ENCODE data around the gene PPDPF.

Gene PPDPF

DNA sequence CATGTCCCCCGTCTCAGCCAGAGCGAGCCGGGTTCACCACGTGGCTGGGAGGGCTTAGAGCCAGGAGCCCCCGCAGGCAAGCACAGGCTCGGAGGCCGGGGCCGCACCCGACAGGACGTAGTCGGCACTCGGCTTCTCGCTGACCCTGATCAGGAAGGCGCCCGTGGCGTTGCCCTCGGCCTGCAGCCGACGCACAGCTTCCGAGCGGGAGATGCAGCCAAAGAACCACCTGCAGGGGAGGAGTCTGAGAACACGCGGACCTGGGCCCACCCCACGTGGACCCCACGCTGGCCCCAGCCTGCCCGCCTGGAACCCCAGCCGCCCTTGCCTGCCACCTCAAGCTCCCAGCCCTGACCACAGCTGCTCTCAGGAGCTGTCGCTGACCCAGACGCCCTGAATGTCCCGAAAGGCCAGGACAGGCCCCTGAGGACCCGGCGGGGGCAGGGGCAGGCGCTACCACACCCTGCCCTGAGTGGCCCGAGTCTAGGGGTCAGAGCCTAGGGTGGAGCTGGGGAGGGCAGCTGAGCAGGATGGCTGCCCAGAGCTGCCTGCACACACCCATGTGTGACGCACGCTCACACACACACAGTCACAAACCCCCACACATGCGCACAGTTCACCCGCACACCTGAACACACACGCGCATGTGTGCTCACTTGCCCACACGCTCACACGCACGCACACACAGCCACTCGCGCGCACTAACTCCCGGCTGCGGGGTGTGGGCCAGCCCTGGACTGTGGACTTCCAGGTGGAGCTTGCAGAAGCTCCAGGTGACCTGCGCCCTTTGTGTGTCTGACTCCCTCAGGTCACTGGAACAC, 14.5 kb downstream of the PPDPF start:
- in situ Hi-C loops (cut with HindIII; ENCODE audit: low sequenced_read_pairs) = loop anchor here (5.0 to 10.0 kb wide), 6 partner anchors 60 to 347 kb away; partner anchors contain the start of gene KCNQ2

GRCh38 chr20:63536241-63536977, 15.8 kb downstream of the PPDPF start:
- in situ Hi-C loops (cut with HindIII; ENCODE audit: low sequenced_read_pairs) = loop anchor here (5.0 to 10.0 kb wide), 6 partner anchors 58 to 346 kb away; partner anchors contain the start of gene KCNQ2

- in situ Hi-C loops (cut with HindIII; ENCODE audit: low sequenced_read_pairs) = loop anchor here (5.0 to 10.0 kb wide), 6 partner anchors 58 to 345 kb away; partner anchors contain the start of gene KCNQ2
Measured at GRCh38 chr20:63536997-63537524, 16.5 kb downstream of the PPDPF start, which contains the start of gene PTK6. PTK6 (minus strand) TSS chr20:63537376; CDS start chr20:63537314, 62 bp downstream.

DNA sequence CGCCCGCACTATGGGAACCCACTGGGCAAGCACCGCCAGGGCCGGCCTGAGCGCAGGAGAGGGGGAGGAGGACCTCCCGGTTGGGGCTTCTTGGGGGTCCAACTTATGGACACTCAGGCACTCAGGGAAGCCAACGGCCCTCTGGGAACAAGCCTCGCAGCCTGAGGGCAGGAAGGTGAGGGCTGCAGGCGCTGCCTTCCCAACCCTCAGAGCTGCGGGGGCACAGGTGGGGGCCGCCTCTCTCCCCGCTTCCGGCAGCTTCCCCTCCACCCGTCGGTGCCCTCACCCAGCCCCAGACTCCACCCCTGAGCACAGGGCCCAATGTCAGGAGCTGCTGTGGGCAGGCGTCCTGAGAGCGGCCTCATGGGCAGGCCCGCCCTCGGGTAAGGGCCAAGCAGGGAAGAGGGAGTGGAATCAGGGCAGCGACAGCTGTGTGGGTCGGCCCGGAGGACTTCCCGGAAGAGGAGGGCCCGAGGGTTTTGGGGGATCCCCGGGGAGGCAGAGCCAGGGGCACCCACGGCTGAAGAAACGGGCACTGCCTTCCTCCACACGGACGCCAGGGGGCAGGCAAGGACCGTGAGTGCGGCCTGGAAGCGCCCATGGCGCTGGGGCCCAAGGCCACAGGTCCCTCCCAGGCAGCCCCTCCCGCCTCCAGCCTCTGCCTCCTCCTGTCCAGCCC, 17.1 kb downstream of the PPDPF start:
- in situ Hi-C loops (cut with HindIII; ENCODE audit: low sequenced_read_pairs) = loop anchor here (5.0 to 10.0 kb wide), 6 partner anchors 57 to 345 kb away; partner anchors contain the start of gene KCNQ2

GRCh38 chr20:63538204-63539091, 17.9 kb downstream of the PPDPF start:
- in situ Hi-C loops (cut with HindIII; ENCODE audit: low sequenced_read_pairs) = loop anchor here (5.0 to 10.0 kb wide), 6 partner anchors 56 to 344 kb away; partner anchors contain the start of gene KCNQ2

DNA sequence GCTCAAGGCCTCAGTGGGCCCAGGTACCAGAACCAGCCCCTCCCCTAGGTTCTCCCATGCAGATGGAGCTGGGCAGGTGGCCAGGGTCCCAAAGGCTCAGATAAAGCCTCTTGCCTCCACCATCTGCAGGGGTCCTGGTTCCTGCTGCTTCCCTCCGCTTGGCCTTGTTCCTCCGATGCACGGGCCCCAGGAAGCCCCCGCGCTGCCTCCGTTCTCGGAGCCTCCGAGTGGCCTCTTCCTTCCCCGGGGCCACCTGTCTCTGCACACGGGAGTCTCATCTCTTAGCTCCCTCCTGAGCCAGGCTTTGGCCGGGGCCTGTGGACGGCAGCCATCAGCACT, 18.5 kb downstream of the PPDPF start:
- in situ Hi-C loops (cut with HindIII; ENCODE audit: low sequenced_read_pairs) = loop anchor here (5.0 to 10.0 kb wide), 6 partner anchors 56 to 343 kb away; partner anchors contain the start of gene KCNQ2

DNA sequence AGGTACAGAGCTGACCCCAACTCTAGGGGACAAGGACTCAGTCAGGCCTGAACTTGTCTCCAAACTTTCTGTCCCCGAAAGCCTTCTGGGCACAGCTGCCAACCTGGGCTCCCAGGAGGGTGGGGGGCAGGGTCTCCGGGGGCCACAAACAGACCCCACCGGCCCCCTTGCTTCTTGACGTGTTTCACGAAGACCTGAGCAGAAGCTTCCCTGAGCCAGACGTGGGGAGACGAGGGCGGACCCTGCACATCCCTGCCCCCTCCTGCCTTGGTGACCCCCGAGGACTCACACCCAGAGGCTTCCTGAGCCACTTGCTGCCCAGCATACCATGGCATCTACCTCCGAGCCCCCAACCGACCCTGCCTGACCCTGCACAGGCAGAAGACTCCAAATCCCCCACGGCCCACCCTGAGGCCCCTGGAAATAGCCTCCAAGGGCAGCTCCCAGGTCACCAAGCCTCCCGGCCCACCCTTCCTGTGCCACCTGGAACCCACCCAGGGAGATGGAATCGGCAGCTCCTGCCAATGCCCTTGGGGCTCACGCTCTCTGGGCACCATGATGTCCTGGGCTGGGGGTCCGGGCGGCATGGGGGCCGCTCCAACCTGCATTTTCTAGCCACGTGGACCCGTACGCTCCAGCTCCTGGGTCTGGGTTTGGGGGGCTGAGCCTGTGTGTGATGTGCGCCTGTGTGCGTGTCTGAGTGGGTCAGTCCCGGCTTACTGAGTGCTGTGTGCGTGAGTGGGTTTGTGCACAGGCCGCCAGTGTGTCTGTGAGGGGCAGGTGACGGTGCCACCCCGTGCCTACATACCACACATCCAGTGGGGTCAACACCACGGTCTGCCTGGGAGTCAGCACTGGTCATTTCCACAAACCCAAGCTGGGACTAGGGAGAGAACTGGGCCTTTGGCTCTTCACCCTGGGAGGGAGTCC, 19.1 kb downstream of the PPDPF start:
- in situ Hi-C loops (cut with HindIII; ENCODE audit: low sequenced_read_pairs) = loop anchor here (5.0 to 10.0 kb wide), 6 partner anchors 55 to 343 kb away; partner anchors contain the start of gene KCNQ2

GRCh38 chr20:63540417-63541186, 20.0 kb downstream of the PPDPF start:
- in situ Hi-C loops (cut with HindIII; ENCODE audit: low sequenced_read_pairs) = no loop called here

DNA sequence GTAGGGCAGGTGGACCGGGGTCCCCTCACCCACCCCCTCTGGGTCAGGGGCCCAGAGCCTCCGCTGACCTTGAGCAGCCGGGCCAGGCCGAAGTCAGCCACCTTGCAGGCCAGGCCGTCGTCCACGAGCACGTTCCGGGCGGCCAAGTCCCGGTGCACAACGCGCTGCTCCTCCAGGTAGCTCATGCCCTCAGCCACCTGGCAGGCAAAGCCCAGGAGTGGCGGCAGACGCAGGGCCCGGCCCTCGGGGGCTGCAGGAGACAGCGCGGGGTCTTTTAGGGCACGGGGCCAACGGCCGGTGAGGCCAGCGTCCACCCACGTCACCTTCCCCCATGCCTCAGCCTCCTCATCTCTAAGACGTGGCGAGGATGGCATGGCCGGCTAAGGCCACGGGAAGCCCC, 20.8 kb downstream of the PPDPF start:
- in situ Hi-C loops (cut with HindIII; ENCODE audit: low sequenced_read_pairs) = no loop called here

GRCh38 chr20:63542031-63542559, 21.5 kb downstream of the PPDPF start:
- in situ Hi-C loops (cut with HindIII; ENCODE audit: low sequenced_read_pairs) = no loop called here

- in situ Hi-C loops (cut with HindIII; ENCODE audit: low sequenced_read_pairs) = no loop called here
Measured at GRCh38 chr20:63542696-63543095, 22.1 kb downstream of the PPDPF start.

GRCh38 chr20:63543131-63543530, 22.6 kb downstream of the PPDPF start:
- in situ Hi-C loops (cut with HindIII; ENCODE audit: low sequenced_read_pairs) = no loop called here

DNA sequence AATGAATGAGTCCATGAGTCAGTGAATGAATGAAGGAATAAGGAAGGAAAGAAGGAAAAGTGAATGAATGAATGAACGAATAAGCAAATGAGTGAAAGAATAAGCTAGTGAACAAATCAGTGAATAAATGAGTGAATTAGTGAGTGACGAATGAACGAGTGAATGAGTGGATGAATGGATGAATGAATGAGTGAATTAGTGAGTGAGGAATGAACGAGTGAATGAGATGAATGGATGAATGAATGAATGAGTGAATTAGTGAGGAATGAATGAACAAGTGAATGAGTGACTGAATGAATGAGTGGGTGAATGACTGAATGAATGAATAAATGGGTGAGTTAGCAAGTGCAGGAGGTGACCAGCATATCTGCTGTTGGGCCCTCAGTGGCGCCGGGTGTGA, 23.2 kb downstream of the PPDPF start:
- in situ Hi-C loops (cut with HindIII; ENCODE audit: low sequenced_read_pairs) = no loop called here

- in situ Hi-C loops (cut with HindIII; ENCODE audit: low sequenced_read_pairs) = no loop called here
Measured at GRCh38 chr20:63544241-63544957, 23.8 kb downstream of the PPDPF start.

DNA sequence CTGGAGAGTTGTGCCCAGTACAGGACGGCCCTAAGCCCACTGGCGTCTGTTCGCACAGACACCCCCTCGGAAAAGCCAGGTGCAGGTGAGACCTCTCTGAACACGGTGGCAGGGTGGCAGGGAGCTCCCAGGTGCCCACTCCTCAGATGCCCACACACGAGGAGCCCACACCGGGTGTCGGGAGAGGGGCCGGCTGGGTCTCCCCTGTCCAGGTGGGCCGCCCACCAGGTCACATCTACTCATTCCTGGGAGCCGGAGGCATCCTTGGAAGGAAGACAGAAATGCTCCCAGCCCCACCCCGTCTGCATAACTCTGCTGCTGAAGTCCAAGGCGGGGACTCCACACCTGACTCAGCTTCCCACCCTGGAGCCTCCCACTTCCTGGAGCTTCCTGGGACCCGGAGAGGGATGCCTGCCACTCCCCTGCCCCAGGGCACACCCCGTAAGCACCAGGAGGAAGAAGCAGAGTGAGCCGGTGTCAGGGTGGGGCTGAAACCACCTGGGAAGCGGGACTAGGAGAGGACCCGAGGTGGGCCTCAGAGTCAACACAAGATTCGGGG, 24.5 kb downstream of the PPDPF start:
- in situ Hi-C loops (cut with HindIII; ENCODE audit: low sequenced_read_pairs) = no loop called here

- in situ Hi-C loops (cut with HindIII; ENCODE audit: low sequenced_read_pairs) = no loop called here
Measured at GRCh38 chr20:63545814-63546213, 25.2 kb downstream of the PPDPF start.

Measured in endothelial cell of hepatic sinusoid (primary cell).